GM19438 (cell line): ENCODE measurements around the gene ARHGAP6.

Experiments
- ATAC-seq: cut with Tn5 transposase; IDR thresholded peaks from one replicate; pipeline ENCODE4 v1.9.1; 2021; ENCODE audit warnings: low read depth; ENCODE audit not compliant: unreplicated experiment

Gene ARHGAP6, protein sequence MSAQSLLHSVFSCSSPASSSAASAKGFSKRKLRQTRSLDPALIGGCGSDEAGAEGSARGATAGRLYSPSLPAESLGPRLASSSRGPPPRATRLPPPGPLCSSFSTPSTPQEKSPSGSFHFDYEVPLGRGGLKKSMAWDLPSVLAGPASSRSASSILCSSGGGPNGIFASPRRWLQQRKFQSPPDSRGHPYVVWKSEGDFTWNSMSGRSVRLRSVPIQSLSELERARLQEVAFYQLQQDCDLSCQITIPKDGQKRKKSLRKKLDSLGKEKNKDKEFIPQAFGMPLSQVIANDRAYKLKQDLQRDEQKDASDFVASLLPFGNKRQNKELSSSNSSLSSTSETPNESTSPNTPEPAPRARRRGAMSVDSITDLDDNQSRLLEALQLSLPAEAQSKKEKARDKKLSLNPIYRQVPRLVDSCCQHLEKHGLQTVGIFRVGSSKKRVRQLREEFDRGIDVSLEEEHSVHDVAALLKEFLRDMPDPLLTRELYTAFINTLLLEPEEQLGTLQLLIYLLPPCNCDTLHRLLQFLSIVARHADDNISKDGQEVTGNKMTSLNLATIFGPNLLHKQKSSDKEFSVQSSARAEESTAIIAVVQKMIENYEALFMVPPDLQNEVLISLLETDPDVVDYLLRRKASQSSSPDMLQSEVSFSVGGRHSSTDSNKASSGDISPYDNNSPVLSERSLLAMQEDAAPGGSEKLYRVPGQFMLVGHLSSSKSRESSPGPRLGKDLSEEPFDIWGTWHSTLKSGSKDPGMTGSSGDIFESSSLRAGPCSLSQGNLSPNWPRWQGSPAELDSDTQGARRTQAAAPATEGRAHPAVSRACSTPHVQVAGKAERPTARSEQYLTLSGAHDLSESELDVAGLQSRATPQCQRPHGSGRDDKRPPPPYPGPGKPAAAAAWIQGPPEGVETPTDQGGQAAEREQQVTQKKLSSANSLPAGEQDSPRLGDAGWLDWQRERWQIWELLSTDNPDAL (N-terminal part only)

DNA sequence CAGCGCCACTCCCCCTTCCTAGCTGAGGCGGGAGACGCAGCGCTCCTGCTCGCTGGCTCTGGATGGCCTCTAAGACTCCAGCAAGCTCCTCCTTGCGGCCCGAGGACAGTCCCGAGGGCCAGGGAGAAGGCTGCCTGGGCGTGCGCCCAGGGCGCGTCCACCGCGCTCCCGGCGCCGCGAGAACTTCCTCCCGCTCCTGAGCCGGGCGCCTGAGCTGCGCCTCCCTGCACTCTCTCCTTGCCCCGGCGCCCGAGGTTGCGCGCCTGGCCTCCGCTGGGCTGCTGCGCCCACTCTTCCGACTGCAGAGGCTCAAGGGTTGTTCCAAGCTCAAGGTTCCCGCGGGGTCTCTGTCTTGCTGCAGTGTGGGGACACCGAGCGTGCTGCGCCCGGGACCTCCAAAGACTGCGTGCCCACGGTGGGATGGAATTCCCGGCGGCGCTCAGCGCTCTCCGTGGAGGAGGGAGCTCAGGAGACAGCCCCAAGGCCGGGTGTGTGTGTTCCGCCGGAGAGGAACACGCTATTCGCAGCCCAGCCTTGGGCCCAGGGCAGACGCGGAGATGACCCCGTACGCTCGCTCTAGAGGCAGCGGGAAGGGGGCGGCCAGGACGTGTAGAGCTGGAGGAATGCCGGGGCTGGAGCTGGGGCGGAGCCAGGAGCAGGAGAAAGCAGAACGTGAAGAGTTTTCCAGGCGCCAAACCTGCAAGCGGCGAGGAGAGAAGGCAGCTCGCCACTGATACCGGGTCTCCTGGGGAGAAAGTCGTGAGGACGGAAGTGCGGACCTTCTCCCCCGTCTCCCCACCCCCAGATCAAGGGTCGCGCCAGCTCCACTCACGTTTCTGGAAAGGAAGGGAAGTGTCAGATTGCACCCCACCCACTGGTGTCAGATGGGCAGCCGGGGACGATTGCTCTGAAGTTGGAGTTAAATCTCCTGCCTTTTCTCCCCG, at the start of gene ARHGAP6:
TSS of gene ARHGAP6 (minus strand) at position 753 of the 944 bp plus-strand sequence. CDS start 1,092 bp downstream, outside the sequence.
- peak; percentile 30 for ATAC-seq

DNA sequence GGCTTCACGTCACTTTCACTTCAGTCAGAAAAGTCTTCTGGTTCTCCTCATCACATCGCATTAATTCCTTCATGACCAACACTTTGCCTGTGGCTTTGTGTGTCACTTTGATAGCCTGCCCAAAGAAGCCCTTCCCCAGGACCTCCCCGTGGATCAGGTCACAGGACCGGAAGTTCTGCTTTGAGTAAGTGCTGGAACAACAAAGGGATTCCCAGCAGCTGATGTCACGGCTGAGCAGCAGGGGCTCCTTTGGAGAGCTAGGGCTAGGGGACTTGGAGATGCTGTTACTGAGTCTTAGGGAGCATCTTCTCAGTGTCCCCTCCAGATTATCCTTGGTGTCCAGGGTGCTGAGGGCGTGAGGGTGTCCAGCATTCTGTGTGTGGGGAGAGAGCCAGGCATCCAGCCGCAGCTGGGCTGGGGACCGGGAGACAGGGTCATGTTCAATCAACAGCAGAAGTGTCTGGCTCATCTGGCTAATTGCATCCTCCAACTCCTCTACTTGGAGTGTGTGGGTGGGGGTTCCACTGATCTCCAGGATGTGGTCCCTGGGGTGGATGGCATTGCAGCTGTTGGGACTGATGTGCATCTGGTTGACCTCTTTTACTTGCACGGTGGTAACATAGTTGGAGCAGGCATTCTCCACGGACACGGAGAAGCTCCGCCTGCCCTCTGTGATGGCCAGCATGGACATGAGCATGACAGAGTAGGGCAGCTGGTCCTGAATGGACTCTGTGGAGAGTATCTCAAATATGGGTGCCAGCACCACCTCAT, 39.2 kb upstream of the ARHGAP6 start:
- ATAC-seq: no peak

DNA sequence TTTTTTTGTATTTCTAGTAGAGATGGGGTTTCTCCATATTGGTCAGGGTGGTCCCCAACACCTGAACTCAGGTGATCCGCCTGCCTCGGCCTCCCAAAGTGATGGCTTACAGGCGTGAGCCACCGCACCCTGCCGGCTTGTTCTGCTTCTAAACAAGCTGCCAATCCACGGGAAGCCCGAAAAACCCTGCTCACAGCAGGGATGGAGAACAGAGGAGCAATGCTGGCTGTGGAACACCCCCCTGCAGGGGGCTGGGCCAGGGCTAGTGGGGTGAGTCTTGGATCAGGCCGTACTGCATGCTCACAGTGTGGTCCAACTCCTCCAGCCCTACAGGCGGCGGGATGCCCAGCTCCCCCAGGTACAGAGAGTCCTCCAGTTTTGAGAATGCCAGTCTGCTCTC, 38.1 kb upstream of the ARHGAP6 start:
- ATAC-seq: no peak

DNA sequence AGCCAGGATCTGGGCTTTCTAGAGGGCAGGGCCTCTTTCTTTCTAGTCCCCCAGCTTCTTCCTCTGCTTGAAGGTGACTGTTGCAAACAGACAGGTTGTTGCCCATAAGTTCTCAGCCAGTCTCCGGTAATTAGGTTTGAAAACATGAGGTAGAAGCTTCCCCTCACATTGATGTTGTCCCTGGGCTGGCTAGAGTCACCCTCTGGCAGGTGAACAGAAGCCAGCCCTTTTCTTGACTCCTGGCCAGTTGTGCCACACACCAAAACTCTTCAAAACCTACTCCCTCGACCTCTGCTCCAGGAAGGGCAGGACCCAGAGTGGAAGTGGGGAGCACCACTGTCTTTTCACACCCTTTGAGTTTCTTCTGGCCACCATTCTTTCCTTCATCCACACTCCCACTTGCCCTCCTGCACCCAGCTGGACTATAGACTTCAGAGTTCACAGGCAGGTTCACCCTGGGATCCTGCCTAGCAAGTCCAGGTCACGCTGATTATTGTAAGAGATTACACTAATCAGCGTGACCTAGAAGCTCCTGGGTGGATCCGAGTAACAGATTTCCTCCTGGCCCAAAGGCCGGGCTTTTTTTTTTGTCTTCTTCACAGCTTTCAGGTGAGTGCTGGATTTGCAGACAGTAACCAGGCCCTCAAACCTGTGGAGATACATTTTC, 37.4 kb upstream of the ARHGAP6 start:
- ATAC-seq: no peak

DNA sequence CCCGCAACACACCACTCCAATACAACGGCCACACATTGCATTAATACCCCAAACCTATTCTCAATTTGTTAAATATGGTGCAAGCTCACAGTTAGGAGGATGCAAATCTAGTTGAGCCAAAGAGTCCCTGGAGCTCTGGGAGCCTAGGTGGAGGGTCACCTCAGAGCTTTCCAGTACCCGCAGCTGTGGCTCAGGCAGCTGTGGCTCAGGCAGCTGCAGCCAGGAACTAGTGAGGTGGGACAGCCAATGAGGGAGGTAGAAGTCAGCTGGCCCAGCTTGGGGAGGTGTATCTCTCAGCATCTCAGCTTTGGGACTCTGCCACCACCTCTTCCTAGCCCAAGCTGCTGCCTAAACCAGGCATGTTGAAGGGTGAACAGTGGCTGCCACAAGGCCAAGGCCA, 36.7 kb upstream of the ARHGAP6 start:
- no peak for ATAC-seq

DNA sequence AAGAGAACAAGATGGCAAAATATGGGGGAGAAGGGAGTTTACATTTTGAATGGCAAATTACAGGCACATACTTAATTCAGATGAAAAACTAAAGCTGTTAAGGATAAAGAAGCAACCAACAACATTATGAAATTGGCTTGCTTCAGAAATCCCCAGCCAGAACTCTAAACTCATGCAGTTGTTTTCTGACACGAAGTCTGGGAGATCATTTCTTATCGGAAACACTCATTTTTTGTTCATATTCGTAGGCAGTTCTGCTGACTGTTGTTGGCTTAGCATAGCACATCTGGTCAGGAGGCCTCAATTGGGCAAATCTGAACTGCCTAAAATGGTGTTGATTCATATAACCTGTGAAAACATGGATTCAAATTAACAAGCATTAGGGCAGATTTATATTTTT, 33.0 kb upstream of the ARHGAP6 start:
- no peak for ATAC-seq

DNA sequence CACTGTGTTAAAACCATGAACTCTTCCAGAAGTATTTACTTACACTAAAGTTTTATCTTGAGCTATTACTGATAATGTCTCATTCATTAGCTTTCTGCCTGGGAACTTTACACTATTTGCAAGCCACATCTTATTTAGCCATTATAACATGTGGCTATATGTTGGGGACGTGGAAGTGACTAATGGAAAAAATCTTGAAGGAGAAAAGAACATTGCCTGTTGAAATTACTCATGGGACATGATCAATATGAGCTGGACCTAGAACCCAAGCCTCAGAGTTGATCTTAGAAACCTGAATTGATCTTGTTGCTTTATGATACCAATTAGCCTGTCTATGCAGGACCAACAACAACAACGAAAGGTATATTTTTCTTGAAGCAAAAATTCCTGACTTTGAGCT, 22.5 kb upstream of the ARHGAP6 start:
- no peak for ATAC-seq

DNA sequence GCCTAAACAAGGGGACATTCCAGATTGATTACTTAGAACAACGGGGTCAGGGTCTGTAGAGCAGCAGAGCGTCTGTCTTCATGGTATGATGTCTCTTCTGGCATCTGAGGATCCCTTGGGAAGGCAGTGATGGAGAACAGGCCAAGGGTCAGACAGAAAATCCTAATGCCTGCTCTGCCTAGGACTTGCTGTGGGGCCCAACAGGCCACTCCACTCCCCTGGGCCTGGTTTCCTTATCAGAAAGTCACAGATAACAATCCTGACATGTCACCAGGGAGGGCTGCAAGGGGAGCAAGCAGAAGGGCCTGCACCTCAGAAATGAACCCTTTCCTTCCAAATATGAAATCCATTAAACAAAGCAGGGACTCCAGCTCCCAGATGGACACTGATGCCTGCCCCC, 21.4 kb upstream of the ARHGAP6 start:
- no peak for ATAC-seq

DNA sequence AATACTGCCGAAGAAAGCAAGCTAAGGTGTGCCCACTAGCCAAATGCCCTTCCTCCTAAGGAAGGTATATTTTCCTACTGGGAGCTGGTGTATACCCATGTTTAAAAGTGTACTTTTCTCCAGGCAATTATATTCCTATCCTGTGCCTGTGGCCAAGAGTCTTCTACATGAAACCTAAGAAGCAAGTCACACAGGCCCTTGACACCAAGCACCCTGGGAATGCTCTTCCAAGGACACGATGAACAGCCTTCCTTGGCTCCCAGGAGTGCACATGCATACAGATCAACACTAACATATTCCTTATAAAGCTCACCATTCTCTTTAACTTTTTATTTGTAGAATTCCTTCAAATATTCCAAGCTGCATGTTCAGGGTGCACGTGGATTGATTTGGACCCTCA, 17.3 kb upstream of the ARHGAP6 start:
- ATAC-seq: no peak

DNA sequence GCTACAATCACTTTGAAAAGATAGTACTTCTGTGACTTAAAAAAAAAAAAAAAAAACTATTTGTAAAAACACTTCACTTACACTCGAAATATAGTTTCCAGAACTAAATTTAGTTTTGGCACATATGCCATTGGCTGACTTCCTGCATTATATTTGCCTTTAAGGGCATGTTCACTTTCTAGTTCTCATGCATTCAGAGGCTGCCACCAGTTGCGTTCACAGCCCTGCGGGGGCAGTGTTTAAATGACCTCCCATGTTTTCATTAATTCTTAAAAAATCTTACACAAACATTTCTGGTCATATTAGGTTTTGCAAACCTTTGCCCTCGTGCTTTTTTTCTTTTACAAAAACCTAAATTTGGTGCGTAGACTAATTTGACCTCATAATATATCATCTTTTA, 12.4 kb upstream of the ARHGAP6 start:
- no peak for ATAC-seq

DNA sequence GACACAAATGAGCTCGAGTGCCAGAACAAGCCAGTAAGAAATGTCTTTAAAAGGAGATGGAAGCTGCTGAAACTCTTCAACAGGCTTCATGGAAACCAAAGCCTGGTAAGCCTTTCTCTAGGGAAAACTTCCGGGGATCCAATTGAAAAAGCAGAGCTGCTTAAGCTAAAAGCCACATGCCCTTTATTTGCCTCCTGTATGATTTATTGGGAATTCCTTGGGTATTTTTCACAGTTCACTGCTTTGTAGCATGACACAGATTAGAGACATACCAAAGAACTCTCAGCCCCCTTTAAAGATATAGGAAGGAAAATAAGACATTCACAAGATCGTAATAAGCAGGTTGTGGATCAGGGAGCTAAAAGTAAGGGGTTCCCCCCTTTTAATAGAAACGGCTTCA, 6.5 kb upstream of the ARHGAP6 start:
- no peak for ATAC-seq

DNA sequence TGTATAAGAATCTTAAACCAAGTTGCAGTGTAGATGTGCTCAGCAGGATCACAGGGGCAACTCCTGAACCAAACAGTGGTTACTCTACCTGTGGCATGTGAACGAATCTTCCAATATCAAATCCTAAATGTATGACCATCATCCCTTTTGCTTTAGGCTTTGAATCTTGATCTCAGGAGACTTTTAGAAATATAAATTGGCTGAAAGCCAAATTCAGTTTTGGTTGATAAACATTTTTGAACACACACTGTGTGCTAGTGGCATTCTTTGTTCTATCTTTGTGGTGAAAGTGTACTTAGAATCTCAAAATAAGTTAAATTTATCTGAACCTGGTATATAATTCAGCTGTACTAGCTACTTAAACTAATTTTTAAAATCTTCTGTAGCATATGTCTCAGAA, 4.6 kb upstream of the ARHGAP6 start:
- no peak for ATAC-seq

DNA sequence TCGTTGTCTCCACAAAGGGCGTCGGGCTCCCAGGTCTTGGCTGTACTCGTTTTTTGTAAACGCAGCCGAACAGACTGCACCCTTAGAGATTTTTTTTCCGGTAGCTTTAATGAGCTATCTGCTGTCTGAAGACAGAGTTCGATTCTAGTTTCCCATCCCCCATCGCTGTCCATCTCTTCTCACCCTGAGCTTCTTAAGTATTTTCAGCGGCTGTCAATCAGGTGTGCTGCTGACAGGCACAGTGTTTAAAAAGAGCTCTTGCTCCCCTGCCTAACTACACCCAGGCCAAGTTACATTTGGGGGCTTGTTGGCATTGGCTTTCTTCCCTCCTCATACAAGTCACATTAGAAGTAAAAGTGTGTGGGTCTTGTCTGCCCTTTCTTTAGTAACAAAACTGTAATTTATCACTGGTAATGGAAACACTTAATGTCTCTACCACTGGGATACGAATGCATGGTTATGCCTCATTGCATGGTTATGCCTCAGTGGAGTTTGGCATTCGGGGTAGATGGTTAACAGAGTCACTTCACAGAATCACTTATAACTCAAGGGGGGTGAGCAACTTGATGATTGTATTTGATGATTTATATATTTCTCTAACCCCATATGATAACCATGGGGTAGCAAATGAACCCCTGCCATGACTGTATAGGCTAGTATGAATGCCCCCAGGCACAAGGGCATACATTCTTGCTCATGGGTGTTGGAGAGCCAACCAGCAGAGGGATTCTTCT, 1.4 kb upstream of the ARHGAP6 start:
- ATAC-seq: no peak

DNA sequence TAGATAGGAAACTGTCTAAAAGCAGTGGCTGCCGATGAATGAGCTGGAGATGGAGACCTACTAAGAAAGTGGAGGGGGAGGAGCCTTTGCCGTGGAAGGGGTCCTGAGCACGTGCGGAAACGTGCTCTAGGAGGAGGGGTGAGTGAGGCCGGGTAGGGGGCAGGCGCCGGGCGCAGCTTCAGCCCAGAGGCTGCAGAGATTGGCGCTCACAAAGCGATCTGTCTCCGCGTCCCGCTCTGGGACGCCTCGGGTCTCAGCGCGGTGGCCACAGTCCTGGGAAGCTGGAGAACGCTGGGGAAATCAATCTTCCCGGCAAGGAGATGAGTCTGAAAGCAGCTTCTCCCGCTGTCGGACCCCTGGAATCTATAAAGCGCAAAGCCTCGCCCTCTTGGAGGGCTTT, 444 bp upstream of the ARHGAP6 start:
- ATAC-seq: no peak

DNA sequence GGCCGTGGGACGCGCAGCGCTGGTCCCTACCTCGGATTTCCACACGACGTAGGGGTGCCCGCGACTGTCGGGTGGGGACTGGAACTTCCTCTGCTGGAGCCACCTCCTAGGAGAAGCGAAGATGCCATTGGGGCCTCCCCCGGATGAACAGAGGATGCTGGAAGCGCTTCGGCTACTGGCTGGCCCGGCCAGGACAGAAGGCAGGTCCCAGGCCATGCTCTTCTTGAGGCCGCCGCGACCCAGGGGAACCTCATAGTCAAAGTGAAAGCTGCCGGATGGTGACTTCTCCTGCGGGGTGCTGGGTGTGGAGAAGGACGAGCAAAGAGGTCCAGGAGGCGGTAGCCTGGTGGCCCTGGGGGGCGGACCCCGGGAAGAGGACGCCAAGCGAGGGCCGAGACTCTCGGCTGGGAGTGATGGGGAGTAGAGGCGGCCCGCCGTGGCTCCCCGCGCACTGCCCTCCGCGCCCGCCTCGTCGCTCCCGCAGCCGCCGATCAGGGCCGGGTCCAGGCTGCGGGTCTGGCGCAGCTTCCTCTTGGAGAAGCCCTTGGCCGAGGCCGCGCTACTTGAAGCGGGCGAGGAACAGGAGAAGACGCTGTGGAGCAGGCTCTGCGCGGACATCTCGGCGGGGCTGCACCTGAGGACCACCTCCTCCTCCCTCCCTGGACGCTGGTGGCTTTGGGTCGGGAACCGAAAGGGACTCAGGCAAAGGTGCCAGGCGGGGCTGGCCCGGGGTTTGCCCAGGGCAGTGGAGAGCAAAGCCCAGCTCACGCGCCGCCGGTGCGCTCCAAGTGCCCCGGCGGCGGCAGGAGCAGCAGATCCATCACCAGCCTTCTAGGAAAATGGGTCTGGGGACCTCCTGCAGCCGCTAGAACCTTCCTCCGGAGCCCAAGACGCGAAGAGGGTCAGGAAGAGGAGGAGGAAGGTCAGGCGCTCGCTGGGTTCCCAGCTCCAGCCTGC, 1.2 kb downstream of the ARHGAP6 start:
- ATAC-seq: peak; percentile 39

DNA sequence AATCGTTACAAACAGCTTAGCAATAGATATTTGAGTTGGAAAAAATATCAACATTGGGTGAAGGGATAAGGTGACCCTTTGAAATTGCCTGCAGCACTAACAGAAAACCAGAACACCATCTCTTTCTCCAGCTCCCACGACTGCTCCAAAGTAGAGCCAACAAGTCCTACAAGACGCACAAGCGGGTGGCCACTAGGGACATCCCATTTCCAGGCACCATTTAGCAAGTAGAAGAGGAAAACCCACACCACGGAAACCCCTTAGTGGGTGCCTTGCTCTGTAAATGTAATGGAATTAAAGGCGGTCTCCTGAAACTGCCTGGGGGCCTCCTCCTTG, 1.9 kb downstream of the ARHGAP6 start:
- no peak for ATAC-seq

DNA sequence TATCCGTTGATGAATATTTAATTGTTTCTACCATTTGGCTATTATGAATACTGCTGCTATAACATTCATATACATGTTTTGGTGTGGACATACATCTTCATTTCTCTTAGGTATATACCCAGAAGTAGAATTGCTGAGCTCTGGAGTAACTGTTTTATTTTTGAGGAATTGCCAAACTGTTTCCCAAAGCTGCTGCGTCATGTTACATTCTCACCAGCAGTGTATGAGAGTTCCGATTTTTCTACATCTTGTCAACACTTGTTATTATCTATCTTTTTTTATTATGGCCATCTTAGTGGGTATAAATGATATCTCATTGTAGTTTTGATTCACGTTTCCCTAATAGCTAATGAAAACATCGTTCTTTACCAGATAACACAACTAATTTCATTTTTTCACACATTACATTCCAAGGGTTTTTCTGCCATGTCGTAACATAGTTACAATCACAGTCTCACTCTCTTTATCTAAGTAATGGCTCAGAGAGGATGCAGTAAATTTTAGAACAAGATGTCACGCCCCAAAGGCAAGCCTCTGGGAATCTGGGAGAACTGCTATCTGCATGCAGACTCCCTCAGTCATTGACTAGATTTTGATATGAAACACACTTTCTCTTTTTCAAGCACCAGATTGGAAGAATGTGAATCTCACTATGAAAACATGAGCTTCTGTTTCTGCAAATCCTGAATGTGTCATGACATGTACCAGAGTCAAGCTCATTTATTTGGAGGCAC, 10.3 kb downstream of the ARHGAP6 start:
- ATAC-seq: no peak
